ENCODE measurements around the gene ACSF3. TPM values are rescaled to one million over a fixed set of nuclear protein-coding genes. Genes with fewer than 3 reads are reported as not detected.

The ACSF3 gene
- total RNA-seq, 1 experiment from 2014 or later, result 55.2 TPM

- BruUV-seq (replicated peaks), result no TSS peak
- H3K9me3 Mint-ChIP-seq (ENCODE audit: unreplicated experiment), result no peaks in the 10 kb centered on the region
- Histone ChIP-seq H3K4me1 (peaks cover 16% of the 10 kb centered on the region), H3K4me3 (ENCODE audit: low read depth, low read length) (no peak overlapping the region), H3K9me3 (0 out of 2 replicates have a peak, but pooled peaks cover 2% of the 10 kb centered on the region), H3K27me3 (replicated peaks; ENCODE audit: control insufficient read depth, insufficient read depth, low read length) (no peaks in the 10 kb centered on the region), H3K36me3 (ENCODE audit: control insufficient read depth, insufficient read depth, low read length) (peaks cover 4% of the 10 kb centered on the region)
- intact Hi-C loops (cut with micrococcal nuclease; ENCODE audit: unreplicated experiment), result no loop called here
- no peak for DNase-seq
- H3K27me3 Mint-ChIP-seq (ENCODE audit: insufficient read depth, unreplicated experiment), result no peaks in the 10 kb centered on the region
- peaks cover 23% of the 10 kb centered on the region for H3K36me3 Mint-ChIP-seq (ENCODE audit: insufficient read depth, unreplicated experiment)
- CTCF ChIA-PET, result no interaction called here
- peaks cover 10% of the 10 kb centered on the region for H3K4me1 Mint-ChIP-seq (ENCODE audit: low read depth, unreplicated experiment)
- TF ChIP-seq CTCF (IDR thresholded peaks at IDR 0.05; ENCODE audit: insufficient read depth in 1 of 2, low read depth in 1 of 2, low read length in 1 of 2, severe bottlenecking in 1 of 2, unreplicated experiment in 1 of 2), result no peak
- POLR2A ChIA-PET, result no interaction called here
- H3K27ac Mint-ChIP-seq (ENCODE audit: unreplicated experiment), result no peak overlapping the region
- H3K4me3 Mint-ChIP-seq (ENCODE audit: unreplicated experiment), result no peak overlapping the region
These were observed 13.5 kb downstream of the ACSF3 start for GRCh38 chr16:89107203-89107582.

- Mint-ChIP-seq H3K36me3 (ENCODE audit: insufficient read depth, unreplicated experiment) (peaks cover 12% of the 10 kb centered on the region), H3K9me3 (ENCODE audit: unreplicated experiment) (no peaks in the 10 kb centered on the region), H3K27me3 (ENCODE audit: insufficient read depth, unreplicated experiment) (no peaks in the 10 kb centered on the region), H3K4me3 (ENCODE audit: unreplicated experiment) (no peak overlapping the region), H3K4me1 (ENCODE audit: low read depth, unreplicated experiment) (no peaks in the 10 kb centered on the region), H3K27ac (ENCODE audit: unreplicated experiment) (no peak overlapping the region)
- ChIA-PET POLR2A (no interaction called here), CTCF (interaction anchor here (0.7 kb wide), 1 partner anchor 160 kb away, joined by 4 read pairs; no protein-coding TSS in a partner anchor)
- Histone ChIP-seq H3K36me3 (ENCODE audit: control insufficient read depth, insufficient read depth, low read length) (peaks cover 5% of the 10 kb centered on the region), H3K4me1 (peaks cover 4% of the 10 kb centered on the region), H3K4me3 (ENCODE audit: low read depth, low read length) (no peak overlapping the region), H3K9me3 (0 out of 2 replicates have a peak, but pooled peaks cover 2% of the 10 kb centered on the region), H3K27me3 (replicated peaks; ENCODE audit: control insufficient read depth, insufficient read depth, low read length) (no peaks in the 10 kb centered on the region)
- no peak for TF ChIP-seq CTCF (IDR thresholded peaks at IDR 0.05; ENCODE audit: insufficient read depth in 1 of 2, low read depth in 1 of 2, low read length in 1 of 2, severe bottlenecking in 1 of 2, unreplicated experiment in 1 of 2)
- no peak for DNase-seq
- intact Hi-C loops (cut with micrococcal nuclease; ENCODE audit: unreplicated experiment), result no loop called here
- no TSS peak for BruUV-seq (replicated peaks)
These were observed 14.8 kb downstream of the ACSF3 start for GRCh38 chr16:89108416-89108815.

GRCh38 chr16:89110641-89111040 is 17.0 kb downstream of the ACSF3 start:
- H3K4me3 ChIP-seq (ENCODE audit: low read depth, low read length), result no peak overlapping the region
- no peaks in the 10 kb centered on the region for H3K4me1 ChIP-seq
- peaks cover 15% of the 10 kb centered on the region for H3K36me3 Mint-ChIP-seq (ENCODE audit: insufficient read depth, unreplicated experiment)
- ChIA-PET CTCF (no interaction called here), POLR2A (no interaction called here)
- DNase-seq, result no peak
- 0 out of 2 replicates have a peak, but pooled peaks cover 2% of the 10 kb centered on the region for H3K9me3 ChIP-seq
- no peak for TF ChIP-seq CTCF (IDR thresholded peaks at IDR 0.05; ENCODE audit: insufficient read depth in 1 of 2, low read depth in 1 of 2, low read length in 1 of 2, severe bottlenecking in 1 of 2, unreplicated experiment in 1 of 2)
- H3K27me3 ChIP-seq (replicated peaks; ENCODE audit: control insufficient read depth, insufficient read depth, low read length), result no peaks in the 10 kb centered on the region
- no peaks in the 10 kb centered on the region for H3K9me3 Mint-ChIP-seq (ENCODE audit: unreplicated experiment)
- H3K27me3 Mint-ChIP-seq (ENCODE audit: insufficient read depth, unreplicated experiment), result no peaks in the 10 kb centered on the region
- intact Hi-C loops (cut with micrococcal nuclease; ENCODE audit: unreplicated experiment), result no loop called here
- BruUV-seq (replicated peaks), result no TSS peak
- H3K27ac Mint-ChIP-seq (ENCODE audit: unreplicated experiment), result no peak overlapping the region
- no peaks in the 10 kb centered on the region for H3K4me1 Mint-ChIP-seq (ENCODE audit: low read depth, unreplicated experiment)
- no peak overlapping the region for H3K4me3 Mint-ChIP-seq (ENCODE audit: unreplicated experiment)
- H3K36me3 ChIP-seq (ENCODE audit: control insufficient read depth, insufficient read depth, low read length), result peaks cover 4% of the 10 kb centered on the region
